DOHH2 (cell line): ENCODE measurements around the gene AFDN.

Source experiments
- H3F3A ChIP-seq: fragments of 200-600 bp; sonication (generic), shearing (Covaris generic); 2 replicates; pipeline ENCODE4 v1.6.0; 2016; ENCODE audit warnings: antibody characterized with exemption, mild to moderate bottlenecking; ENCODE audit not compliant: control insufficient read depth, insufficient read depth
- H3K27ac ChIP-seq: fragments of 200-600 bp; sonication (generic); 2 replicates; pipeline ENCODE4 v1.5.1; 2014; ENCODE audit warnings: low read depth, mild to moderate bottlenecking, low read length, moderate library complexity
- H3K27me3 ChIP-seq: fragments of 200-600 bp; sonication (generic); 2 replicates; pipeline ENCODE4 v1.6.1; 2014; ENCODE audit warnings: mild to moderate bottlenecking, low read length, mixed read lengths; ENCODE audit not compliant: control insufficient read depth
- H3K36me3 ChIP-seq: fragments of 200-600 bp; sonication (generic); 2 replicates; pipeline ENCODE4 v1.6.1; 2014; ENCODE audit warnings: mild to moderate bottlenecking, low read length, moderate library complexity, mixed read lengths; ENCODE audit not compliant: control insufficient read depth
- H3K4me1 ChIP-seq: fragments of 200-600 bp; sonication (generic); 2 replicates; pipeline ENCODE4 v1.6.1; 2014; ENCODE audit warnings: mild to moderate bottlenecking, low read length, mixed read lengths; ENCODE audit not compliant: control insufficient read depth
- H3K4me2 ChIP-seq: fragments of 200-600 bp; sonication (generic); 2 replicates; pipeline ENCODE4 v1.6.0; 2014; ENCODE audit warnings: mild to moderate bottlenecking, low read length, moderate library complexity
- H3K4me3 ChIP-seq: fragments of 200-600 bp; sonication (generic); 2 replicates; pipeline ENCODE4 v1.5.1; 2014; ENCODE audit warnings: mild to moderate bottlenecking, low read length, mixed read lengths
- H3K79me2 ChIP-seq: fragments of 200-600 bp; sonication (generic); 2 replicates; pipeline ENCODE4 v1.6.1; 2014; ENCODE audit warnings: mild to moderate bottlenecking, low read length, mixed read lengths; ENCODE audit not compliant: control insufficient read depth
- H3K9me2 ChIP-seq: fragments of 200-600 bp; sonication (generic); replicated peaks from 2 replicates; pipeline ENCODE4 v1.6.1; 2014; ENCODE audit warnings: mild to moderate bottlenecking, low read length, mixed read lengths; ENCODE audit not compliant: control insufficient read depth
- H3K9me3 ChIP-seq: fragments of 200-600 bp; sonication (generic); 2 replicates; pipeline ENCODE4 v1.6.1; 2014; ENCODE audit warnings: antibody characterized with exemption, low read length, mixed read lengths; ENCODE audit not compliant: control insufficient read depth, insufficient read depth
- H4K20me1 ChIP-seq: fragments of 200-600 bp; sonication (generic); 2 replicates; pipeline ENCODE4 v1.6.0; 2014; ENCODE audit warnings: low read depth, mild to moderate bottlenecking, antibody characterized with exemption, low read length, moderate library complexity; ENCODE audit not compliant: control insufficient read depth, insufficient read depth
- EZH2phosphoT487 ChIP-seq: fragments of 200-600 bp; sonication (generic); IDR thresholded peaks from 2 replicates; pipeline ENCODE4 v1.6.1; 2017; ENCODE audit warnings: borderline replicate concordance, mild to moderate bottlenecking, antibody characterized with exemption, low read length, moderate library complexity, mixed read lengths
- TF ChIP-seq, protein P1 (sequence below): fragments of 200-600 bp; sonication (generic); IDR thresholded peaks from one replicate; pipeline ENCODE4 v1.5.1; 2014; ENCODE audit warnings: antibody characterized with exemption, mild to moderate bottlenecking, low read depth, low read length; ENCODE audit not compliant: poor library complexity, severe bottlenecking

AFDN gene

DNA sequence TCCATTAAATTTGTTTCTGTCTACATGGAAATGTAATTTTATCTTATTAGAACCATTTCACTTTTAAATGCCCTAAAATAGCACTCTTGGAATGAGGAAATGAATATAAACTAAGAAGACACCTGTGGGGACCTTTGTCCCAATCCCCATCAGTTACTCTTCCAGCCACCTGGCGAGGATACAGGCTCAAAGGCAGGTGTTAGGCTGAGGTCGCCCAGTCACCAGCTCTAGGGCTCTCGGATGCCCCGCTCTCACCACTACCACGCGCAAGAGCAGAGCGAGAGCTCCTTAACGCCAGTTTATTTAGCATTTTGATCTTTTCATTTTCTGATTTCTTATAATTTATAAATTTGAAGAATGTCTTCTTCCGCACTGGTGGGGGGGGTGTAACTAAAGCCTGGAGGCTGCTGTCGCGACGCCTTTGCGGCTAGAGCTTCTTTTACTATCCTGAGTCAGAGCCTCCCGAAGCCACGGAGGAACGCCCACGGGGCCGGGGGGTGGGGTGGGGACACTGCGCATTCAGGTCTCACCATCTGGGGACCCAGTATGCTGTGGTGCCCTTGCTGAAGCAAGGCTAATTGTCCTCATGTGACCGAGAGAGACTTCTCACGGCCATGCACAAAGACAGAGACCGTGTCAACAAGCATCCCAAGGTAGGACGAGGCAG lies 38.7 kb upstream of the AFDN start:
- H3K9me2 ChIP-seq, result no peaks in the 10 kb centered on the region
- TF ChIP-seq, protein P1, sequence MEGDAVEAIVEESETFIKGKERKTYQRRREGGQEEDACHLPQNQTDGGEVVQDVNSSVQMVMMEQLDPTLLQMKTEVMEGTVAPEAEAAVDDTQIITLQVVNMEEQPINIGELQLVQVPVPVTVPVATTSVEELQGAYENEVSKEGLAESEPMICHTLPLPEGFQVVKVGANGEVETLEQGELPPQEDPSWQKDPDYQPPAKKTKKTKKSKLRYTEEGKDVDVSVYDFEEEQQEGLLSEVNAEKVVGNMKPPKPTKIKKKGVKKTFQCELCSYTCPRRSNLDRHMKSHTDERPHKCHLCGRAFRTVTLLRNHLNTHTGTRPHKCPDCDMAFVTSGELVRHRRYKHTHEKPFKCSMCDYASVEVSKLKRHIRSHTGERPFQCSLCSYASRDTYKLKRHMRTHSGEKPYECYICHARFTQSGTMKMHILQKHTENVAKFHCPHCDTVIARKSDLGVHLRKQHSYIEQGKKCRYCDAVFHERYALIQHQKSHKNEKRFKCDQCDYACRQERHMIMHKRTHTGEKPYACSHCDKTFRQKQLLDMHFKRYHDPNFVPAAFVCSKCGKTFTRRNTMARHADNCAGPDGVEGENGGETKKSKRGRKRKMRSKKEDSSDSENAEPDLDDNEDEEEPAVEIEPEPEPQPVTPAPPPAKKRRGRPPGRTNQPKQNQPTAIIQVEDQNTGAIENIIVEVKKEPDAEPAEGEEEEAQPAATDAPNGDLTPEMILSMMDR, result no peak
- no peak for TF ChIP-seq EZH2phosphoT487
- H3K4me2 ChIP-seq, result no peak overlapping the region
- H3K4me3 ChIP-seq, result no peak overlapping the region
- no peaks in the 10 kb centered on the region for H3K4me1 ChIP-seq
- H3K27ac ChIP-seq, result no peak overlapping the region
- no peaks in the 10 kb centered on the region for H3F3A ChIP-seq
- H3K79me2 ChIP-seq, result no peaks in the 10 kb centered on the region
- H3K27me3 ChIP-seq, result no peaks in the 10 kb centered on the region
- H4K20me1 ChIP-seq, result no peaks in the 10 kb centered on the region
- no peaks in the 10 kb centered on the region for H3K9me3 ChIP-seq
- H3K36me3 ChIP-seq, result no peaks in the 10 kb centered on the region

DNA sequence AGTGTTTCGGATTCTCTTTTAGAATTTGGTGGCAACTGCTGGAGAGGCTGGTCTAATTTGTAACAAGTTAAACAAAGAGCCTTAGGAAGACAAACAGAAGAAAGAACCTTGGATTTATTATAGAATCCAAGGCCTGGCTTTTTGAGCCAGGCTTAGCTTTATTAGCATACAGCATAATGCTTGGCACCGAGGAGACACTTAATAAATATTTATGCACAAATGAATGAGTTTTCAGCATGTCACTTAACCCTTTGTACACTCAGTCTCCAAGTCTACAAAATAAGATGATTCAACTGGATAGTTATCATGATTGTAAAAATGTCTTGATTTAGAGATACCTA lies 38.2 kb upstream of the AFDN start:
- Histone ChIP-seq H3K4me1 (no peaks in the 10 kb centered on the region), H3K4me2 (no peak overlapping the region), H3K4me3 (no peak overlapping the region), H4K20me1 (no peaks in the 10 kb centered on the region), H3K9me2 (no peaks in the 10 kb centered on the region), H3F3A (no peaks in the 10 kb centered on the region), H3K36me3 (no peaks in the 10 kb centered on the region), H3K79me2 (no peaks in the 10 kb centered on the region), H3K27me3 (no peaks in the 10 kb centered on the region), H3K27ac (no peak overlapping the region), H3K9me3 (no peaks in the 10 kb centered on the region)
- TF ChIP-seq, protein P1, result no peak
- TF ChIP-seq EZH2phosphoT487, result no peak

DNA sequence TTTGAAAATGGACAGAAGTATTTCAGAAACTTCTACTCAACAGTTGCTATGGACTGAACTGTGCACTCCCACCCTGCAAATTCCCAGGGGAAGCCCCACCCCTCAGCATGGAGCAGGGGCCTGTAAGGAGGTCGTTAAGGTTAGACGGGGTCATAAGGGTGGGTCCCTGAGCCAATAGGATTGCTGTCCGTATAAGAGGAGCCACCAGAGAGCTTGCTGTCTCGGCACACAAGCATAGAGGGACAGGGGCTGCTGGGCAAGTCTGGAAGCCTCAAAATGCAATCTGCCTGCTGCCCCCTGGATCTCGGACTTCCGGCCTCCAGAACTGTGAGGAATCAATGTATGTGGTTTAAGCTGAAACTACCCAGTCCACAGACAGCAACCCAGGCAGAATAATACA lies 37.4 kb upstream of the AFDN start:
- no peak overlapping the region for H3K27ac ChIP-seq
- no peaks in the 10 kb centered on the region for H3K27me3 ChIP-seq
- H3K36me3 ChIP-seq, result no peaks in the 10 kb centered on the region
- no peaks in the 10 kb centered on the region for H4K20me1 ChIP-seq
- TF ChIP-seq, protein P1, result no peak
- TF ChIP-seq EZH2phosphoT487, result no peak
- no peak overlapping the region for H3K4me3 ChIP-seq
- H3K79me2 ChIP-seq, result no peaks in the 10 kb centered on the region
- no peak overlapping the region for H3K4me2 ChIP-seq
- no peaks in the 10 kb centered on the region for H3F3A ChIP-seq
- H3K9me3 ChIP-seq, result no peaks in the 10 kb centered on the region
- H3K4me1 ChIP-seq, result no peaks in the 10 kb centered on the region
- H3K9me2 ChIP-seq, result no peaks in the 10 kb centered on the region
